HUDEP-2 (cell line): Measurements from ENCODE around the gene CCDC152.
"Not testable (repeated sequence)": the region's sequence is repeated elsewhere in the genome, so short reads cannot be mapped to it uniquely, and the experiment has no call there.

Source experiments
- DNase-seq, 76 experiments: peaks; one replicate each; lab custom pipeline; 2025; ENCODE audit not compliant: unreplicated experiment in 76 of 76; lab: John Stamatoyannopoulos, UW

The CCDC152 gene

GRCh38 chr5:42842921-42843641 is 86.5 kb downstream of the CCDC152 start:
- no peak for DNase-seq

GRCh38 chr5:42843675-42844292 is 87.2 kb downstream of the CCDC152 start:
- no peak for DNase-seq

GRCh38 chr5:42844408-42844807 is 87.8 kb downstream of the CCDC152 start:
- not testable (repeated sequence) for DNase-seq

GRCh38 chr5:42848545-42848944 is 91.9 kb downstream of the CCDC152 start:
- DNase-seq, result no peak

GRCh38 chr5:42851481-42851880 is 94.9 kb downstream of the CCDC152 start:
- DNase-seq, result no peak
